Raji (cell line): ENCODE results near the gene CTSA.

ENCODE experiments used
- POLR2A ChIP-seq: IDR thresholded peaks from 2 replicates; pipeline ENCODE4 v1.6.1; 2011; ENCODE audit warnings: low read depth, low read length, control low read depth; ENCODE audit not compliant: insufficient read depth

Gene CTSA

DNA sequence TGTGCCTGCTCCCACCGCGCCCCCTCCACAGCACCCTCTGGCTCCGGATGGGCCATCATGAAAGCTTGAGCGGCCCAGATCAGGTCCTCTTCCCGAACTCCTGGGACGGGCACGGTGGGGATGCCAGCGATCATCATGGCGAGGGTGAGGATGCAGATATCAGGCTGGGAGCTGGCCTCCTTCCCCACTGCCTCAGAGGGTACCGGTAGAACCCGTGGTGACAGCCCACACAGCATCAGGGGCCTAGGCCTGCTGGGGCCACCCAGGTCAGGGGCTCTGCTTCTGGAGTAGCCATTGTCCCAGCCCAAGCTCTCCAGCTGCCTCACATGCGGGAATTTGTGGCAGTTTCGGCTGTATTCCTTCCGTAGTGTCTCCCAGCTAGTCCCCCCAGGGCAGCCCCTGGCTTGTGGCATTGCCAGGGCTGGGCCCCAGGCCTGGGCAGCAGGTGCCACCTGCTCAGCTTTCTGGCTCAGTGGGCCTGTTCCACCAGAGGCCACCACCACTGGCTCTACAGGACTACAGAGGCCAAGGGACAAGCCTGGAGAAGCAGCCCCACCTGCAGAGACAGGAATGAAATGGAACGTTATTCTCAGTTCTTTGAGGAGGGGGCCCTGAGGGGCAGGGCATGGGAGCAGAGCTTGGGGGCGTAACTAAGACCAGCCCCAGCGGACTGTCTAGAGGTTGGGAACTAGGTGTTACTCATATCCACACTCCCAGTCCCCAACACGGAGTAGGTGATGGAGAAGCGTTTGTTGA is 4.4 kb upstream of the CTSA start:
- no peak for TF ChIP-seq POLR2A

DNA sequence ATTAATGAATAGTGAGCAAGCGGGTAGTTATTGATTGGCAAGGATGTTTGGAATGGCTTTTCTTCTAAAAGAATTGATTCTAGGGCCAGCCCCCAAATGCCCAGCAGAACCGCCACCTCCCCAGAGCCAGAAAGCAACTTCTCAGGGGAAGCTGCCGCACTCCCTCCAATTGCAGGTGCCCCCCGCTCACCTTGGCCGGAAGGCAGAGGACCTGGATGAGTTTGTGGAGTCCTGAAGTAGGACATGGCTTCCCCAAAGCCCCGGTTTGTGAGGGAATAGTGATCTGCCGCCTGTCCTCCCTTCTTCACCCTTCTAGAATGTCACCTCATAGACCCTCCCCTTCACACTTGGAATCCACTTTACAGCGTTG is 3.8 kb upstream of the CTSA start, which contains the start of gene SPATA25:
Gene SPATA25, minus strand, starts transcription at position 277 of the 370 bp plus-strand sequence. Its CDS starts 32 bp downstream, at position 245.
- TF ChIP-seq POLR2A, result no peak

DNA sequence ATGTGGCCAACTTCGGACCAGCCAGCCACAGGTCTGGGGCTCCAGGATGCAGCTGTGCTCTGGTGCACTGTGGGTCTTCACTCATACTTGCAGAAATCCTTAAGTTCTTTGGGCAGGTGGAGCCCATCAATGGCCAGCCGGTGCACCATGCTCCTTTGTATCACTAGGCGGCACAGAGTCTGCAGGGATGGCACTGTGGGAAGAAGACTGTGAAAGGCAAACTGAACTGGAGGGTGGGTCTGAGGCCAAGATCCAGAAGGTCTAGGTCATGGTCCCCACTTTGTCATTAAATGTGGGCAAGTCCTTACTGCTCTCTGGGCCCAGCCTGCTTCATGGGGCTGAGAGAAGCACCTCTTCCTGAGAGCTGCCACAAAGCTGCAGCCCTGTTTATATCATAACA is 2.5 kb upstream of the CTSA start:
- no peak for TF ChIP-seq POLR2A

DNA sequence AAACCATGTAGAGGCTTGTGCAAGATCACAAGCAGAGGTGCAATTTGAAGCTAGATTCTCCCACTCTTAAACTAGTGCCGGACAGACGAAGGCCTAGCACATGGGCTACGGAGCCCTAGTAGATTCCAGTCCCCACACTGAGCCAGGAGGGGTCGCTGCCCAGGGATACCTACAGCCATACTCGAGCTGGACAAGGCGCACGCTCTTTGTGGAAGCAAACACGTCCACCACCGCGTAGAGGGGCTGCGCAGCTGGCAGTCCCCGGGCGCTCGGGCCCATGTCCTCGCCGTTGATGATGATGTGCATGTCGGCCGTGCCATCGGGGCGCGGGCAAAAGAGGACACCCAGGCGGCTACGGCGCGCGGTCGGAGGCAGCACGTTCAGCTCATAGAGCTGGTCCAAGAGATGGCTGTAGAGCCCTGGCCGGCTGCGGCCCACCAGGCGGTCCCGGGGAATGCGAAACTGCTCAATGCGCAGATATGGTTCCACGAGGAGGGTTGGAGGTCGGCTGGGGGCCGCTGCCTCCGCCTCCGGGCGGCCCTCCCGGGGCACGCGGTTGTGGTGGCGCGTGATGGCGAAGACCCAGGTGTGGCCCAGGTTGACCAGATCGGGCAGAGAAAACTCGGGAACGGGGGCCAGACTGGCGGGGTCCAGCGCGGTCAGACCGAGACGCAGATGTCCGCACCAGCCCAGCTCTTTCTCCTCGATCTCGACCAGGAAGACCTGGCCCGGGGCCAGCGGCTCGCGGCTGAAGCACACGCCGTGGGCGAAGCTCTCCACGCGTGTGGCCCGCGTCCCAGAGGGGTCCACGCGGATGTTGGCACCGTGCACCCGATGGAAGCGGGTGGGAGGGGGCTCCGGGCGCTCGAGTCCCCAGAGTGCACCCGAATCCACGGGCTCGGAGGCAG is 804 bp upstream of the CTSA start:
- TF ChIP-seq POLR2A, result no peak

DNA sequence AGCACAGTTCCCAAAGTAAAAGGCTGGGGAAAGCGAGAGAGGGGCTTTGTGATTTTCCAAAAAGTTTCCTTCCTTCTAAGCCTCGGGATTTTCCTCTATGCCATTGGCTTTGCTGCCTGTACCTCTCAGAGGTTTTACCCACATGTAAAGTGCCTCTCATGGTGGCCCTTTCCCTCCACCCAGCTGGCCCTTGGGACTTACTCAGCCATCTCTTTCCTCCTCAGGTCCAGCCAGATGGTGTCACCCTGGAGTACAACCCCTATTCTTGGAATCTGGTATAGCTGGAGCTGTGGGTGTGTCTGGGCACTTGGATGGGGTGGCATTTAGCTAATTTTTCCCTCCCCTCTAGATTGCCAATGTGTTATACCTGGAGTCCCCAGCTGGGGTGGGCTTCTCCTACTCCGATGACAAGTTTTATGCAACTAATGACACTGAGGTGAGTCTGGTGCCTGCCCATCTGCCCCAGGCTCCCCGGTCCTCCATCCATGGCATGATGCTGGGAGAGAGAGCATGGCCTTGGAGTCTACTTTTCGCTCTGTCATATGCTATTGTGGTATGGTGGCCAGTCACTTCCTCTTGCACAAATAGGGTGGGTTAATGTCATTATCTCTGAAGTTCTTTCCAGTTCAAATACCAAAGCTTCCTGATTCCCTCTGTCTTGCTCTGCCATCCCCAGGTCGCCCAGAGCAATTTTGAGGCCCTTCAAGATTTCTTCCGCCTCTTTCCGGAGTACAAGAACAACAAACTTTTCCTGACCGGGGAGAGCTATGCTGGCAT is 1.1 kb downstream of the CTSA start:
- no peak for TF ChIP-seq POLR2A

DNA sequence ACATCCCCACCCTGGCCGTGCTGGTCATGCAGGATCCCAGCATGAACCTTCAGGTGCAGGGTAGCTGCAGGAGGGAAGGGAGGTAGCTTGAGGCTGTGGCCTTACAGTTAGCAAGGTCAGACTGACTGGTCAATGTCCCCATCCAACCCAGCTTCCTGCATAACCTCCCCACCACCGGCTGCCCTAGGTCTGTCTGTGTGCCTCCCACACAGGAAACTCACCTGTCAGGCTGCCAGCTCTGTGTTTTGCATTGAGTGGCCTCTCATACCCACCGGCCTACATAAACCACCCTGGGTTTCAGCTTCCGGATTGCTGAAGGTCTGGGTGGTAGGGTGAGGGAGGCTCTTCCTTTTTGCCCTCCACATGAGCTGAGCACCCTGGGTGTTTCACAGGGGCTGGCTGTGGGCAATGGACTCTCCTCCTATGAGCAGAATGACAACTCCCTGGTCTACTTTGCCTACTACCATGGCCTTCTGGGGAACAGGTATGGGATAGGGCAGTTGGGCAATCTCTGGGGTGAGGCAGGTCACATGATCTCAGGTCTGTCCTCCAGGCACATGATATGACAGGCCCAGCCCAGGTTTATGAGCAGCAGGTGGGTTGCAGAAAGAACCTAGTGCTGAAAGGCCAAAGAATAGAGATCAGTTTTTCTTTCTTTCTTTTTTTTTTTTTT is 1.8 kb downstream of the CTSA start:
- TF ChIP-seq POLR2A, result no peak

DNA sequence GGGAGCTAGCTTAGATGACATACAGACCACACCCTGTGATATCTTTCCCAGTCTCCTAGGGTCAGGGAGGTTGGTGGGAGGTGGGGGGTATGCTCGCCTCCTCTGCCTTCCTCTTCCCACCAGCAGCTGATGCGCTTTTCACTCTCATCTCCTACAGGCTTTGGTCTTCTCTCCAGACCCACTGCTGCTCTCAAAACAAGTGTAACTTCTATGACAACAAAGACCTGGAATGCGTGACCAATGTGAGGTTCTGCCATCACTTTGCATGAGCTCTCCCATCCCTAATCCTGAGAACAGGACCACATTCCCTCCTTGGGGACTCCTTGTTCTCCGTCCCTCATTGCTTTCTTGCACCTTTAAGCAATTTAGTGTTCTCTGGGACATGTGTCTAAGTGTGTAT is 2.7 kb downstream of the CTSA start:
- TF ChIP-seq POLR2A, result no peak

DNA sequence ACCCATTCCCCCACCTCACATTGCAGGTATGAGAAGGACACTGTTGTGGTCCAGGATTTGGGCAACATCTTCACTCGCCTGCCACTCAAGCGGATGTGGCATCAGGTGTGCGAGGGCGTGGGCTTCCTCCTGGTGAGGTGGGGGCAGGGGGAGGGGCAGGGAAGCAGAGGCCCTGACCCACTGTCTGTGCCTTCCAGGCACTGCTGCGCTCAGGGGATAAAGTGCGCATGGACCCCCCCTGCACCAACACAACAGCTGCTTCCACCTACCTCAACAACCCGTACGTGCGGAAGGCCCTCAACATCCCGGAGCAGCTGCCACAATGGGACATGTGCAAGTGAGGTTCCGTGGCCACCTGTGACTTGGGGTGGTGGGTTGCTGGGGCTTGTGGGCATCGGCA is 3.7 kb downstream of the CTSA start:
- TF ChIP-seq POLR2A, result no peak

DNA sequence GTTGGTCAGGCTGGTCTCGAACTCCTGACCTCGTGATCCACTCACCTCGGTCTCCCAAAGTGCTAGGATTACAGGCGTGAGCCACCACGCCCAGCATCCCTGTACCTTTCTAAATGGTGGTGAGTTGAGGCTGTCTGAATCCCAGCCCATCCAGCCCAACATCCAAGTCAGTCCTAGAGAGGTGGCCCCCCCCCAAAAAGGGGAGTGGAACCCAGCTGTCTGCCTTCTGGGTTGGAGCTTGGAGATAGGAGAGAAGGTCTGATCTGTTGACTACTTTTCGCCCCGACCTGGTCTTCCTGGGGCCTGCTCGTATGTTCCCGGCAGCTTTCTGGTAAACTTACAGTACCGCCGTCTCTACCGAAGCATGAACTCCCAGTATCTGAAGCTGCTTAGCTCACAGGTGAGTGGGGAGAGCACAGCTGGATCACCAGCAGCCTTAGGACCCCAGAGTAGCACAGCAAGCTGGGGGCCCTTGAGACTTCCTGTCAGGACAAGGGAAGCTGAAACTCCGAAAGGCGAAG is 5.6 kb downstream of the CTSA start:
- no peak for TF ChIP-seq POLR2A

DNA sequence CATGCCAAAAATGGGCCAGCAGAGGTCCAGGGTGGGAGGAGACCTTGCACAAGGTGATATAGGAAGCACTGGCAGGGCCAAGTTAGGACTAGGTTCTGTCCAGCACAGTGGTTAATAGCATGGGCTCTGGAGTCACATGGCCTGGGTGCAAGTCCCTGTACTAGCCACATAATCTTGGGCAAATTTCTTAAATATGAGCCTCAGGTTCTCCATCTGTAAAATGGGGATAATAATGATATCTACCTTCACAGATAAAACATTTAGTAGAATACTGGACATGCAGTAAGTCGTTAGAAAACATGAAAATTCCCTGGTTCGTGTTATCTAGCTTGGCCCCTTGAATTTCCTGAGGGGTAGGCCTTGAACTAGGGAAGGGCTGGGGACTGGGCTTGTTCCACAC is 6.2 kb downstream of the CTSA start:
- TF ChIP-seq POLR2A, result no peak

DNA sequence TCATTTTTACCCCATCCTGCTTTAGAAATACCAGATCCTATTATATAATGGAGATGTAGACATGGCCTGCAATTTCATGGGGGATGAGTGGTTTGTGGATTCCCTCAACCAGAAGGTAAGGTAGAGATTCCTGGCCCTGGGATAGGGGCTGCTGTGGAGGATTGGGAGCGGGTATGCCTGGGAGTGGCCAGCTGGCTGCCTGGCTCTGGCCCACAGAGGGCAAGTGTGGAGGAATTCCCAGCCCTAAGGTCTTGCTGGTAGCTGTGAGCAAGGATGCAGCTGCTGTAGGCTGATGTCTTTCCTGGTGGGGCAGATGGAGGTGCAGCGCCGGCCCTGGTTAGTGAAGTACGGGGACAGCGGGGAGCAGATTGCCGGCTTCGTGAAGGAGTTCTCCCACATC is 6.6 kb downstream of the CTSA start:
- no peak for TF ChIP-seq POLR2A

DNA sequence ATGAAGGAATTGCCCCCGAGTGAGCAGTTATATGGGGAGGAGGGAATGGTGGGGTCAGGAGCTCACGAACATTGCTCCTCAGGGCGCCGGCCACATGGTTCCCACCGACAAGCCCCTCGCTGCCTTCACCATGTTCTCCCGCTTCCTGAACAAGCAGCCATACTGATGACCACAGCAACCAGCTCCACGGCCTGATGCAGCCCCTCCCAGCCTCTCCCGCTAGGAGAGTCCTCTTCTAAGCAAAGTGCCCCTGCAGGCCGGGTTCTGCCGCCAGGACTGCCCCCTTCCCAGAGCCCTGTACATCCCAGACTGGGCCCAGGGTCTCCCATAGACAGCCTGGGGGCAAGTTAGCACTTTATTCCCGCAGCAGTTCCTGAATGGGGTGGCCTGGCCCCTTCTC is 7.2 kb downstream of the CTSA start:
- TF ChIP-seq POLR2A, result no peak

DNA sequence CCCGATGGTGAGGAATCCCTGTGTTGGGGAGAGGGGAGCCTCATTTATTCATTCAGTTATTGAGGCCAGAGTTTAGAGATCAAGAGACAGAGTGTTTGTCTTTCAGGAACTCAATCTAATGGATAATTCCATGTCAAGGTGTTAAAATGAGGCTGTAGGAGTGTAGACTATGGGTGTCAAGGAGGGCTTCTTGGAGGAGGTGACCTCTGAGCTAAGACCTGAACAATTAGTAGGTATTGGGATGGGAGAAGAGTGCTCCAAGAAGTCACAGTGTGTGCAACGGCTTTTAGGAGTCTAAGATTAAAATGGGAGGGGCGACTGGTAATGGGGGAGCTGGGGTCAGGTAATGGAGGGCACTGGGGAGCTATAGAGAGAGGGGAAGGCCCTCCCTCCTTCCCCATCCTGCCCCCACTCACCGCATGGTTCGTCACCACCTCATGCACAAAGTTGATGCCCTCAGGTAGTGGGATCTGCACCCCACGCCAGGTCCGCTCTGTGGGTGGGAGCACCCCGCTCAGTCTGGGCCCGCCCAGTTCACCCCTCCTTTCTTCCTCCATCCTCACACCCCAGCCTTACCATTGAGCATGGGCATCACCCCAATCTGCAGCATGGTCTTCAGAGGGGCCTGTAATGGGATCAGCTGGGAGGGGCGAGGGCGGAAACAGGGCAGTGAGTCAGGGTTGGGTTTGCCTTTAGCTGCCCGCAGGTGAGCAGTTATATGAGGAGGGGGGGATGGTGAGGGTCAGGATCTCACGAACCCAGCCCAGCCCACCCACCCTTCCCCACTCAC is 8.1 kb downstream of the CTSA start:
- no peak for TF ChIP-seq POLR2A

DNA sequence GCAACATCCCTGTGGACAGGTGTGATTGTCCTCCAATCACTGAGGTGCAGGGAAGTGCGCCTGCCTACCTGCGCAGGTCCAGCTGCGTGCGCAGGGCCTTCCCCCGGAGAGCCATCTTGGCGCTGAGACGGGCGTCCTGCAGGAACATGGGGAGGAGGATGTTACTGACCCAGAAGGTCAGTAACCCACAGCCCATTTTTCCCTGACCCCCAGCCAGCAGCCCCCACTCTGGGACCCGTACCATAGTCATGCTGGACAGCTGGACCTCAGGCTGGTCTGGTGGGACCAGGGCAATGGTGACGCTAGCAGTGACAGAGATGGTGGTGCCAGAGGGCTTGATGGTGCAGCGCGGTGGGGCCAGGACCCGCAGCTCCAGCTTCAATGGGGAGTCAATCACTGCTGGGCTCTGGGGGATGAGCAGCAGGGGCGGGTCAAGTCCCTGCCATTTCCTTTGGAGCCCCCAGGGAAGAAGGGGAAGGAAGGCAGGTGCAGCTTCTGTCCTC is 11.1 kb downstream of the CTSA start:
- no peak for TF ChIP-seq POLR2A
